ENCODE results near the gene CRIP1. TPM values are rescaled to one million over a fixed set of nuclear protein-coding genes. Genes with fewer than 3 reads are reported as not detected.

The CRIP1 gene
- total and polyA plus RNA-seq, 10 of the 15 experiments (the other 5 are each of a cell fraction or from before 2014, with no cell fraction given), result 66.8 to 259 (median 154) TPM

DNA sequence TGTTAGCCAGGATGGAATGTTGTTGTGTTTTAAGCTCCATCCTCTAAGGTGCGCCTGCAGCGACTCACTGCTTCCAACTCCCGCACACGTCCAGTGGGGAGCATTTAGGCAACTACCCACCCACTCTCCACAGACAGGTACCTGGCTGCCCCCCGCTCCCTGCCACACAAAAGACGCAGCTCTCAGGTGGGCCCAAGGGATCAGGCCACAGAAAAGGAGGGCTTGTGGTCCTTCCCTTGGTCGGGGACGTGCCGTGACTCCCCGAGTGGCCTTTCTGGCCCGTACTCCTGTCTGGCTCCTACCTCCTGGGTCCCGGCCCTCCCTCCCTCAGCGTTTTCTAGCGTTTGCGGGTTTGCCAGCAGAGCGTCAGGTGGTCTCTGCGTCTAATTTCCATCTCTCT lies 20.6 kb downstream of the CRIP1 start:
- H4K20me1 ChIP-seq (ENCODE audit: control insufficient read depth, insufficient read depth), result no peaks in the 10 kb centered on the region
- no peak for DNase-seq (ENCODE audit: low read depth, low spot score)
- no peak overlapping the region for H3K27ac ChIP-seq (ENCODE audit: control insufficient read depth, insufficient read depth)
- no TSS peak for BruUV-seq (replicated peaks)
- no peak overlapping the region for H3K4me3 ChIP-seq
- H2AFZ ChIP-seq (ENCODE audit: control insufficient read depth, low read depth, low read length), result no peak overlapping the region
- no peak for ATAC-seq
- H3K27me3 ChIP-seq (replicated peaks in 1 of 2; ENCODE audit: control insufficient read depth in 2 of 2, insufficient read depth in 2 of 2, low read length in 1 of 2), result peaks cover 1 to 3% of the 10 kb centered on the region in 2 experiments; a peak in 1 of 4 replicates
- H3K4me1 ChIP-seq (ENCODE audit: control insufficient read depth, insufficient read depth, low read length), result no peaks in the 10 kb centered on the region
- no peaks in the 10 kb centered on the region for H3K36me3 ChIP-seq (ENCODE audit: control insufficient read depth in 2 of 2, insufficient read depth in 2 of 2, low read length in 1 of 2)
- ChIA-PET SMC1A (ENCODE audit: uncharacterized antibody, unreplicated experiment) (no interaction called here), POLR2A (no interaction called here), CTCF (no interaction called here), RAD21 (ENCODE audit: unreplicated experiment) (no interaction called here)
- no peak overlapping the region for H3K9ac ChIP-seq (ENCODE audit: control insufficient read depth, insufficient read depth, low read length)
- H3K9me3 ChIP-seq (replicated peaks; ENCODE audit: control insufficient read depth, insufficient read depth, low read length), result no peaks in the 10 kb centered on the region
- FAIRE-seq, result no peak
- in situ Hi-C loops (cut with MboI) (no loop called here), intact Hi-C loops (cut with micrococcal nuclease; ENCODE audit: unreplicated experiment) (no loop called here)
- H3K79me2 ChIP-seq (ENCODE audit: control insufficient read depth, insufficient read depth, low read length), result no peaks in the 10 kb centered on the region
- no peak overlapping the region for H3K4me2 ChIP-seq (ENCODE audit: control insufficient read depth, insufficient read depth)
- TF ChIP-seq, protein P1, sequence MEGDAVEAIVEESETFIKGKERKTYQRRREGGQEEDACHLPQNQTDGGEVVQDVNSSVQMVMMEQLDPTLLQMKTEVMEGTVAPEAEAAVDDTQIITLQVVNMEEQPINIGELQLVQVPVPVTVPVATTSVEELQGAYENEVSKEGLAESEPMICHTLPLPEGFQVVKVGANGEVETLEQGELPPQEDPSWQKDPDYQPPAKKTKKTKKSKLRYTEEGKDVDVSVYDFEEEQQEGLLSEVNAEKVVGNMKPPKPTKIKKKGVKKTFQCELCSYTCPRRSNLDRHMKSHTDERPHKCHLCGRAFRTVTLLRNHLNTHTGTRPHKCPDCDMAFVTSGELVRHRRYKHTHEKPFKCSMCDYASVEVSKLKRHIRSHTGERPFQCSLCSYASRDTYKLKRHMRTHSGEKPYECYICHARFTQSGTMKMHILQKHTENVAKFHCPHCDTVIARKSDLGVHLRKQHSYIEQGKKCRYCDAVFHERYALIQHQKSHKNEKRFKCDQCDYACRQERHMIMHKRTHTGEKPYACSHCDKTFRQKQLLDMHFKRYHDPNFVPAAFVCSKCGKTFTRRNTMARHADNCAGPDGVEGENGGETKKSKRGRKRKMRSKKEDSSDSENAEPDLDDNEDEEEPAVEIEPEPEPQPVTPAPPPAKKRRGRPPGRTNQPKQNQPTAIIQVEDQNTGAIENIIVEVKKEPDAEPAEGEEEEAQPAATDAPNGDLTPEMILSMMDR (IDR thresholded peaks at IDR 0.05 in 2 of 3, conservative IDR thresholded peaks at IDR 0.05 in 1 of 3; ENCODE audit: control insufficient read depth in 2 of 3, extremely low read depth in 1 of 3, insufficient read depth in 1 of 3, low read depth in 3 of 3, low read length in 3 of 3), result no peak
- TF ChIP-seq, protein P2, sequence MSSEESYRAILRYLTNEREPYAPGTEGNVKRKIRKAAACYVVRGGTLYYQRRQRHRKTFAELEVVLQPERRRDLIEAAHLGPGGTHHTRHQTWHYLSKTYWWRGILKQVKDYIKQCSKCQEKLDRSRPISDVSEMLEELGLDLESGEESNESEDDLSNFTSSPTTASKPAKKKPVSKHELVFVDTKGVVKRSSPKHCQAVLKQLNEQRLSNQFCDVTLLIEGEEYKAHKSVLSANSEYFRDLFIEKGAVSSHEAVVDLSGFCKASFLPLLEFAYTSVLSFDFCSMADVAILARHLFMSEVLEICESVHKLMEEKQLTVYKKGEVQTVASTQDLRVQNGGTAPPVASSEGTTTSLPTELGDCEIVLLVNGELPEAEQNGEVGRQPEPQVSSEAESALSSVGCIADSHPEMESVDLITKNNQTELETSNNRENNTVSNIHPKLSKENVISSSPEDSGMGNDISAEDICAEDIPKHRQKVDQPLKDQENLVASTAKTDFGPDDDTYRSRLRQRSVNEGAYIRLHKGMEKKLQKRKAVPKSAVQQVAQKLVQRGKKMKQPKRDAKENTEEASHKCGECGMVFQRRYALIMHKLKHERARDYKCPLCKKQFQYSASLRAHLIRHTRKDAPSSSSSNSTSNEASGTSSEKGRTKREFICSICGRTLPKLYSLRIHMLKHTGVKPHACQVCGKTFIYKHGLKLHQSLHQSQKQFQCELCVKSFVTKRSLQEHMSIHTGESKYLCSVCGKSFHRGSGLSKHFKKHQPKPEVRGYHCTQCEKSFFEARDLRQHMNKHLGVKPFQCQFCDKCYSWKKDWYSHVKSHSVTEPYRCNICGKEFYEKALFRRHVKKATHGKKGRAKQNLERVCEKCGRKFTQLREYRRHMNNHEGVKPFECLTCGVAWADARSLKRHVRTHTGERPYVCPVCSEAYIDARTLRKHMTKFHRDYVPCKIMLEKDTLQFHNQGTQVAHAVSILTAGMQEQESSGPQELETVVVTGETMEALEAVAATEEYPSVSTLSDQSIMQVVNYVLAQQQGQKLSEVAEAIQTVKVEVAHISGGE (CRISPR knock-in tag; IDR thresholded peaks at IDR 0.05), result no peak
- TF ChIP-seq FOXK2 (IDR thresholded peaks at IDR 0.05) (no peak), TBL1XR1 (IDR thresholded peaks at IDR 0.05; ENCODE audit: low read depth, low read length) (no peak), POLR2AphosphoS5 (IDR thresholded peaks at IDR 0.05; ENCODE audit: low read length) (no peak), IKZF2 (IDR thresholded peaks at IDR 0.05) (no peak), MTA3 (IDR thresholded peaks at IDR 0.05; ENCODE audit: borderline replicate concordance, low read length) (no peak), NRF1 (conservative IDR thresholded peaks at IDR 0.05; ENCODE audit: low read depth, low read length) (no peak)
- TF ChIP-seq, protein P3, sequence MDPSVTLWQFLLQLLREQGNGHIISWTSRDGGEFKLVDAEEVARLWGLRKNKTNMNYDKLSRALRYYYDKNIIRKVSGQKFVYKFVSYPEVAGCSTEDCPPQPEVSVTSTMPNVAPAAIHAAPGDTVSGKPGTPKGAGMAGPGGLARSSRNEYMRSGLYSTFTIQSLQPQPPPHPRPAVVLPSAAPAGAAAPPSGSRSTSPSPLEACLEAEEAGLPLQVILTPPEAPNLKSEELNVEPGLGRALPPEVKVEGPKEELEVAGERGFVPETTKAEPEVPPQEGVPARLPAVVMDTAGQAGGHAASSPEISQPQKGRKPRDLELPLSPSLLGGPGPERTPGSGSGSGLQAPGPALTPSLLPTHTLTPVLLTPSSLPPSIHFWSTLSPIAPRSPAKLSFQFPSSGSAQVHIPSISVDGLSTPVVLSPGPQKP (IDR thresholded peaks at IDR 0.05; ENCODE audit: low read depth, low read length), result no peak
- 43% methylated on average over 17 of the region's 17 CpGs for WGBS (ENCODE audit: insufficient coverage, insufficient replicate concordance, low lambda C conversion rate, missing lambda C conversion rate)

Data from GM12878 (cell line).